Pancreas (tissue), 10 donors: ENCODE results near the gene EVA1C. TPM values are rescaled to one million over a fixed set of nuclear protein-coding genes. Genes with fewer than 3 reads are reported as not detected.
"Not testable (repeated sequence)": the region's sequence is repeated elsewhere in the genome, so short reads cannot be mapped to it uniquely, and the experiment has no call there.

Source experiments
- ATAC-seq, 4 donors: fragments of 200-7000 bp; cut with Tn5 transposase; one replicate each; pipeline versions ENCODE4 v1.8.0 to v1.9.1; 2020; ENCODE audit warnings: mild to moderate bottlenecking in 4 of 4, moderate library complexity in 4 of 4
- DNase-seq, 6 donors: peaks; one replicate each; pipeline ENCODE4 v3.0.0-alpha.2; 2020
- FAIRE-seq: peaks from 2 replicates; lab custom pipeline; 2012; peaks lifted over from hg19 to GRCh38; lab: Jason Lieb, UNC
- H3K27ac ChIP-seq, 4 donors: fragments of 200-600 bp; sonication (generic); 1 replicate in 3 of 4; 2 replicates in 1 of 4; pipeline versions ENCODE4 v1.5.0 to v1.8.0; 2020
- H3K27me3 ChIP-seq, 4 donors: fragments of 200-600 bp; one replicate each; pipeline ENCODE4 v1.8.0; 2021
- H3K36me3 ChIP-seq, 3 donors: fragments of 200-600 bp; sonication (generic) in 1 of 3; one replicate each; pipeline versions ENCODE4 v1.5.0 to v1.8.0; 2020 to 2021
- H3K4me1 ChIP-seq, 3 donors: fragments of 200-600 bp; one replicate each; pipeline ENCODE4 v1.8.0; 2021
- H3K4me3 ChIP-seq, 4 donors: fragments of 200-600 bp; sonication (generic) in 2 of 4; one replicate each; pipeline versions ENCODE4 v1.5.0 to v1.8.0; 2020 to 2021
- H3K9me3 ChIP-seq, 4 donors: fragments of 200-600 bp; one replicate each; pipeline ENCODE4 v1.8.0; 2021
- CTCF ChIP-seq, 4 donors: fragments of 200-600 bp; sonication (generic) in 3 of 4; IDR thresholded peaks; one replicate each; pipeline versions ENCODE4 v1.5.0 to v1.8.0; 2021; ENCODE audit warnings: antibody characterized with exemption in 4 of 4
- WGBS, 2 donors: extraction: QIAGEN DNeasy Blood & Tissue Kit; methylation state at CpG; one replicate each; pipeline ENCODE4 v1.1.7; 2013; 5-methylcytosine and 5-hydroxymethylcytosine counted together
- intact Hi-C, 3 donors: fragments of 100-400 bp; cut with DNase I; formaldehyde crosslinking; loops; one replicate each; pipeline versions ENCODE4 v1.11.1 to v1.14.2; 2022
- polyA plus RNA-seq, 2 donors: library from polyadenylated mRNA; stranded (reverse); fragments of 200-250 nt; gene quantifications; one replicate each; pipeline ENCODE4 v1.2.3, GENCODE V29; 2013
- total RNA-seq, 6 donors: library from RNA; stranded (reverse); fragmentation: NEBNext Ultra II Directional in 4 of 6; extraction: Animal tissue kit (Norgen Biotek cat#: 25700) in 4 of 6; gene quantifications; one replicate each; pipeline versions ENCODE4 v1.2.1 to v1.2.4, GENCODE V29; 2021 to 2023
- donor health status: healthy with polysubstance abuse.
- donor health status: DM: no; HTN: no; CAD: no; lungs with moderate emphysema.
- donor health status: DM: no; HTN: no; CAD: no.
- donor health status: control.
- donor health status: control.
- donor health status: Bipolar disorder and iron deficiency.
- donor health status: DM: yes; HTN: yes; CAD: no.
- donor health status: DM: no; HTN: no; CAD: no.
- donor health status: DM: no; HTN: no; CAD: no.
- donor health status: DM: yes; HTN: yes; CAD: no.

Gene EVA1C
- total and polyA plus RNA-seq, 8 donors = 7.9 to 35.9 (median 11.6) TPM

GRCh38 chr21:32521736-32522355 is 109.3 kb downstream of the EVA1C start:
- no peaks in the 10 kb centered on the region for H3K9me3 ChIP-seq
- FAIRE-seq (no peak), DNase-seq (no peak), ATAC-seq (peak in 1 of 4 donors; percentile 11)
- peak overlapping the region in 3 of 4 donors; percentile 3 to 75 (median 58) for H3K27ac ChIP-seq
- H3K36me3 ChIP-seq = no peaks in the 10 kb centered on the region
- no peak for TF ChIP-seq CTCF (IDR thresholded peaks at IDR 0.05)
- intact Hi-C loops = no loop called here
- H3K4me1 ChIP-seq = peaks cover 0 to 7% (median 0%) of the 10 kb centered on the region in 3 donors
- 75 to 82% methylated on average over 8 of the region's 8 CpGs for WGBS, 2 donors
- no peaks in the 10 kb centered on the region for H3K27me3 ChIP-seq
- H3K4me3 ChIP-seq = no peak overlapping the region

GRCh38 chr21:32523463-32523862 is 111.0 kb downstream of the EVA1C start:
- FAIRE-seq = no peak
- no peak for DNase-seq
- Histone ChIP-seq H3K9me3 (no peaks in the 10 kb centered on the region), H3K4me1 (peaks cover 0 to 7% (median 0%) of the 10 kb centered on the region in 3 donors), H3K27me3 (no peaks in the 10 kb centered on the region), H3K4me3 (no peak overlapping the region), H3K27ac (peak overlapping the region in 1 of 4 donors; percentile 48), H3K36me3 (no peaks in the 10 kb centered on the region)
- 68 to 70% methylated on average over 10 of the region's 10 CpGs for WGBS, 2 donors
- intact Hi-C loops = no loop called here
- no peak for TF ChIP-seq CTCF (IDR thresholded peaks at IDR 0.05)
- no peak for ATAC-seq

- FAIRE-seq (no peak), ATAC-seq (peak in 3 of 4 donors; percentile 20 to 27 (median 26)), DNase-seq (no peak)
- H3K36me3 ChIP-seq = no peaks in the 10 kb centered on the region
- TF ChIP-seq CTCF (IDR thresholded peaks at IDR 0.05) = no peak
- no peak overlapping the region for H3K4me3 ChIP-seq
- peak overlapping the region in 2 of 4 donors; percentile 40 to 48 for H3K27ac ChIP-seq
- intact Hi-C loops = no loop called here
- 71 to 78% methylated on average over 8 of the region's 8 CpGs for WGBS, 2 donors
- no peaks in the 10 kb centered on the region for H3K27me3 ChIP-seq
- peaks cover 0 to 7% (median 0%) of the 10 kb centered on the region in 3 donors for H3K4me1 ChIP-seq
- no peaks in the 10 kb centered on the region for H3K9me3 ChIP-seq
Measured at GRCh38 chr21:32523988-32524719, 111.6 kb downstream of the EVA1C start.

- no peak overlapping the region for H3K27ac ChIP-seq
- TF ChIP-seq CTCF (IDR thresholded peaks at IDR 0.05) = no peak
- FAIRE-seq (no peak), DNase-seq (no peak), ATAC-seq (no peak)
- intact Hi-C loops = no loop called here
- 61 to 69% methylated on average over 7 of the region's 7 CpGs for WGBS, 2 donors
- H3K27me3 ChIP-seq = no peaks in the 10 kb centered on the region
- no peaks in the 10 kb centered on the region for H3K9me3 ChIP-seq
- no peak overlapping the region for H3K4me3 ChIP-seq
- H3K4me1 ChIP-seq = peaks cover 0 to 7% (median 0%) of the 10 kb centered on the region in 3 donors
- no peaks in the 10 kb centered on the region for H3K36me3 ChIP-seq
Measured at GRCh38 chr21:32525282-32525681, 112.8 kb downstream of the EVA1C start.

GRCh38 chr21:32529679-32530078 is 117.2 kb downstream of the EVA1C start:
- H3K9me3 ChIP-seq = no peaks in the 10 kb centered on the region
- ATAC-seq (no peak), FAIRE-seq (no peak), DNase-seq (no peak)
- H3K27me3 ChIP-seq = no peaks in the 10 kb centered on the region
- no peak overlapping the region for H3K27ac ChIP-seq
- TF ChIP-seq CTCF (IDR thresholded peaks at IDR 0.05) = no peak
- no peak overlapping the region for H3K4me3 ChIP-seq
- H3K4me1 ChIP-seq = no peaks in the 10 kb centered on the region
- no peaks in the 10 kb centered on the region for H3K36me3 ChIP-seq
- 67 to 88% methylated on average over 4 of the region's 4 CpGs for WGBS, 2 donors
- intact Hi-C loops = no loop called here

- ATAC-seq, H3K4me3 ChIP-seq, H3K4me1 ChIP-seq, intact Hi-C loops, DNase-seq, H3K36me3 ChIP-seq, H3K9me3 ChIP-seq, FAIRE-seq, H3K27me3 ChIP-seq, H3K27ac ChIP-seq: not testable (repeated sequence)
- 86 to 93% methylated on average over 7 of the region's 7 CpGs for whole genome bisulfite sequencing, 2 donors
Measured at GRCh38 chr21:32530809-32531208, 118.3 kb downstream of the EVA1C start.

GRCh38 chr21:32531561-32531960 is 119.1 kb downstream of the EVA1C start:
- FAIRE-seq, H3K4me1 ChIP-seq, H3K9me3 ChIP-seq, H3K4me3 ChIP-seq, DNase-seq, H3K36me3 ChIP-seq, H3K27me3 ChIP-seq, intact Hi-C loops, H3K27ac ChIP-seq: not testable (repeated sequence)
- WGBS, 2 donors = 66 to 78% methylated on average over 3 of the region's 3 CpGs
- ATAC-seq = peak in 1 of 4 donors; percentile 25
